B cell (primary cell): Measurements from ENCODE around the gene DAB2IP. TPM values are rescaled to one million over a fixed set of nuclear protein-coding genes. Genes with fewer than 3 reads are reported as not detected.

Experiments used
- ATAC-seq: fragments of 200-7000 bp; cut with Tn5 transposase; one replicate; pipeline ENCODE4 v1.10.0; 2021; ENCODE audit warnings: low read depth, mild to moderate bottlenecking, moderate number of reproducible peaks, moderate library complexity
- CTCF ChIA-PET: fragments of 350-600 bp; sonication (Branson Sonifier 250); formaldehyde crosslinking; loops from one replicate; lab custom pipeline; 2021; ENCODE audit warnings: antibody characterized with exemption, inconsistent platforms; lab: Charles Lee
- POLR2A ChIA-PET: fragments of 350-600 bp; sonication (Branson Sonifier 250); formaldehyde crosslinking; loops from one replicate; lab custom pipeline; 2021; ENCODE audit warnings: antibody characterized with exemption; lab: Charles Lee
- DNase-seq: peaks from one replicate; pipeline ENCODE4 v3.0.0; 2013
- H2AFZ ChIP-seq: 2 replicates; pipeline ENCODE4 v1.6.1; 2012; ENCODE audit warnings: mild to moderate bottlenecking, low read depth, low read length; ENCODE audit not compliant: insufficient read depth, poor library complexity, severe bottlenecking
- H3K27ac ChIP-seq, 2 donors: 1 replicate in 1 of 2; 2 replicates in 1 of 2; pipeline ENCODE4 v1.5.1; 2012 to 2013; ENCODE audit warnings: low read length in 2 of 2, mild to moderate bottlenecking in 2 of 2, moderate library complexity in 1 of 2
- H3K27me3 ChIP-seq, 4 experiments: fragments of 200-600 bp in 1 of 4; sonication (generic) in 1 of 4; replicated peaks in 1 of 4; 1 replicate in 2 of 4; 2 replicates in 2 of 4; pipeline versions ENCODE4 v1.6.1 to v1.7.0; 2013 to 2016; ENCODE audit warnings: low read length in 3 of 4, mild to moderate bottlenecking in 2 of 4, mixed read lengths in 1 of 4, moderate library complexity in 1 of 4; ENCODE audit not compliant: insufficient read depth in 4 of 4, control insufficient read depth in 3 of 4; ENCODE audit errors: control extremely low read depth in 1 of 4
- H3K36me3 ChIP-seq, 2 experiments: replicated peaks in 1 of 2; 1 replicate in 1 of 2; 2 replicates in 1 of 2; pipeline versions ENCODE4 v1.6.1 to v1.7.1; 2013; ENCODE audit warnings: low read length in 1 of 2; ENCODE audit not compliant: insufficient read depth in 2 of 2, control insufficient read depth in 1 of 2; ENCODE audit errors: control extremely low read depth in 1 of 2, extremely low read depth in 1 of 2
- H3K4me1 ChIP-seq, 2 donors: fragments of 200-600 bp in 1 of 2; sonication (generic) in 1 of 2; 1 replicate in 1 of 2; 2 replicates in 1 of 2; pipeline versions ENCODE4 v1.5.1 to v1.6.1; 2013 to 2017; ENCODE audit warnings: low read length in 2 of 2; ENCODE audit not compliant: control insufficient read depth in 2 of 2, insufficient read depth in 2 of 2
- H3K4me2 ChIP-seq: replicated peaks from 2 replicates; pipeline ENCODE3; 2012; ENCODE audit warnings: mild to moderate bottlenecking, low read depth, low read length; ENCODE audit not compliant: poor library complexity, severe bottlenecking
- H3K4me3 ChIP-seq, 5 experiments: fragments of 200-600 bp in 1 of 5; sonication (generic) in 1 of 5; 1 replicate in 3 of 5; 2 replicates in 2 of 5; pipeline versions ENCODE4 v1.5.1 to v1.7.0; 2011 to 2016; ENCODE audit warnings: low read length in 4 of 5, mild to moderate bottlenecking in 4 of 5, low read depth in 2 of 5, control low read depth in 1 of 5, moderate library complexity in 1 of 5; ENCODE audit not compliant: insufficient read depth in 1 of 5; ENCODE audit errors: control extremely low read depth in 1 of 5, extremely low read depth in 1 of 5
- H3K79me2 ChIP-seq: fragments of 200-600 bp; sonication (generic); one replicate; pipeline ENCODE4 v1.6.0; 2016; ENCODE audit warnings: low read length; ENCODE audit not compliant: control insufficient read depth, insufficient read depth
- H3K9ac ChIP-seq: fragments of 200-600 bp; sonication (generic); 2 replicates; pipeline ENCODE4 v1.6.1; 2017; ENCODE audit warnings: mild to moderate bottlenecking, low read length, moderate library complexity
- H3K9me3 ChIP-seq, 3 donors: one replicate each; pipeline versions ENCODE4 v1.6.1 to v1.7.1; 2013; ENCODE audit warnings: low read length in 2 of 3; ENCODE audit not compliant: control insufficient read depth in 2 of 3, insufficient read depth in 1 of 3; ENCODE audit errors: control extremely low read depth in 1 of 3
- H4K20me1 ChIP-seq: 2 replicates; pipeline ENCODE4 v1.6.0; 2012; ENCODE audit warnings: mild to moderate bottlenecking, low read length; ENCODE audit not compliant: insufficient read depth, control insufficient read depth, poor library complexity, severe bottlenecking
- H3K27ac Mint-ChIP-seq: one replicate; pipeline ENCODE4 v1.8.0; 2021; ENCODE audit warnings: mixed read lengths
- H3K27me3 Mint-ChIP-seq: one replicate; pipeline ENCODE4 v1.8.0; 2021; ENCODE audit warnings: mixed read lengths
- H3K4me1 Mint-ChIP-seq: one replicate; pipeline ENCODE4 v1.8.0; 2021; ENCODE audit warnings: mixed read lengths
- H3K4me3 Mint-ChIP-seq: one replicate; pipeline ENCODE4 v1.8.0; 2021; ENCODE audit warnings: mixed read lengths
- H3K9me3 Mint-ChIP-seq: one replicate; pipeline ENCODE4 v1.8.0; 2022; ENCODE audit warnings: mixed read lengths; ENCODE audit not compliant: insufficient read depth
- EZH2 ChIP-seq: IDR thresholded peaks from 2 replicates; pipeline ENCODE4 v1.6.1; 2012; ENCODE audit warnings: borderline replicate concordance, low read depth, mild to moderate bottlenecking, moderate library complexity, low read length; ENCODE audit not compliant: insufficient read depth, poor library complexity, severe bottlenecking
- WGBS: methylation state at CpG from one replicate; pipeline ENCODE4 v1.1.5; 2013; ENCODE audit warnings: missing lambda C conversion rate; ENCODE audit not compliant: insufficient coverage; 5-methylcytosine and 5-hydroxymethylcytosine counted together
- intact Hi-C: fragments of 100-400 bp; cut with micrococcal nuclease; formaldehyde crosslinking; loops from one replicate; pipeline ENCODE4 v1.10.0; 2022
- polyA plus RNA-seq: library from polyadenylated mRNA; depleted of rRNA; stranded (reverse); fragments of >200 nt; gene quantifications from 2 replicates; pipeline ENCODE4 v1.2.3, GENCODE V29; 2012
- total RNA-seq, 2 donors: library from RNA; stranded (reverse); fragments of 120-200 nt in 1 of 2; gene quantifications; 1 replicate in 1 of 2; 2 replicates in 1 of 2; pipeline versions ENCODE4 v1.2.3 to v1.2.4, GENCODE V29; 2013 to 2022
- TF ChIP-seq, protein P1 (sequence below): fragments of 200-600 bp; IDR thresholded peaks from one replicate; pipeline ENCODE4 v1.8.0; 2022; ENCODE audit warnings: antibody characterized with exemption, mild to moderate bottlenecking

The DAB2IP gene
- total and polyA plus RNA-seq, 2 donors (not counting 1 experiment from before 2014, with no cell fraction given) = 1.1 to 3.9 TPM

DNA sequence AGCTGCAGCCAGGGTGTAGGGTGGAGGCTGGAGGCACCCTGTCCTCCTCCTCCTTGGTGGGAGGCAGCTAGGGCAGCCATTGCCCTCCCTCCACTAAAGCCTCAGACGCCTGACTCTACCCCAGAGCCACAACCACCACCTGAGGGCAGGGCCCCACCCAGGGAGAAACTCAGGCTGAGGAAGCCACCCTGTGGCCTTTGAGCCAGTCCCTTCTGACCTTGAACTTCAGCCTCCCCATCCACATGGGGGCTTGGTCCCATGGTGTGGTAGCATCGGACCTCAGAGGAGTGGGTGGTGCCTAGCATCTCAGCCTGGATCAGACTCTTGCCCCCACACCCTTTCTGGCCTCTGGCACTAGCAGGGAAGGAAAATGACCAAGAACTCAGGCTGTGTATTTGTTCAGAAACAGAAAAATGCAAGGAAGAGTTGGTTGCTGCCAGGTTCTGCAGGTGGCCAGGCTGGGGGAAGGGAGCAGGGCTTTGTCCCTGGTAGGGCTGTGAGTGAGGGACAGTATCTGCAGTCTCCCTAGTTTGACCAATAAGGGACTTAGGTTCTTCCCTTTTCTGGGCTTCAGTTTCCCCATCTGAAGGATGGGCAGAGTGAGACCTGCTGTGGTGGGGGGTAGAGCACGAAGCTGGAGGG is 3.2 kb downstream of the DAB2IP start:
- DNase-seq (no peak), ATAC-seq (no peak)
- peaks cover 0 to 64% (median 21%) of the 10 kb centered on the region in 4 experiments for H3K27me3 ChIP-seq
- Mint-ChIP-seq H3K9me3 (no peaks in the 10 kb centered on the region), H3K4me1 (peaks cover 18% of the 10 kb centered on the region), H3K4me3 (no peak overlapping the region), H3K27ac (no peak overlapping the region), H3K27me3 (peaks cover 56% of the 10 kb centered on the region)
- WGBS = 100% methylated on average over 1 of the region's 3 CpGs
- POLR2A ChIA-PET = no interaction called here
- no peaks in the 10 kb centered on the region for H3K36me3 ChIP-seq
- H3K9me3 ChIP-seq = no peaks in the 10 kb centered on the region
- peaks cover 12 to 18% of the 10 kb centered on the region in 2 donors for H3K4me1 ChIP-seq
- no peak overlapping the region for H2AFZ ChIP-seq
- intact Hi-C loops = no loop called here
- CTCF ChIA-PET = no interaction called here
- H3K4me3 ChIP-seq = no peak overlapping the region
- no peaks in the 10 kb centered on the region for H3K79me2 ChIP-seq
- TF ChIP-seq EZH2 = no peak
- TF ChIP-seq, protein P1, sequence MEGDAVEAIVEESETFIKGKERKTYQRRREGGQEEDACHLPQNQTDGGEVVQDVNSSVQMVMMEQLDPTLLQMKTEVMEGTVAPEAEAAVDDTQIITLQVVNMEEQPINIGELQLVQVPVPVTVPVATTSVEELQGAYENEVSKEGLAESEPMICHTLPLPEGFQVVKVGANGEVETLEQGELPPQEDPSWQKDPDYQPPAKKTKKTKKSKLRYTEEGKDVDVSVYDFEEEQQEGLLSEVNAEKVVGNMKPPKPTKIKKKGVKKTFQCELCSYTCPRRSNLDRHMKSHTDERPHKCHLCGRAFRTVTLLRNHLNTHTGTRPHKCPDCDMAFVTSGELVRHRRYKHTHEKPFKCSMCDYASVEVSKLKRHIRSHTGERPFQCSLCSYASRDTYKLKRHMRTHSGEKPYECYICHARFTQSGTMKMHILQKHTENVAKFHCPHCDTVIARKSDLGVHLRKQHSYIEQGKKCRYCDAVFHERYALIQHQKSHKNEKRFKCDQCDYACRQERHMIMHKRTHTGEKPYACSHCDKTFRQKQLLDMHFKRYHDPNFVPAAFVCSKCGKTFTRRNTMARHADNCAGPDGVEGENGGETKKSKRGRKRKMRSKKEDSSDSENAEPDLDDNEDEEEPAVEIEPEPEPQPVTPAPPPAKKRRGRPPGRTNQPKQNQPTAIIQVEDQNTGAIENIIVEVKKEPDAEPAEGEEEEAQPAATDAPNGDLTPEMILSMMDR = no peak
- no peak overlapping the region for H3K4me2 ChIP-seq
- H3K27ac ChIP-seq = no peak overlapping the region
- H3K9ac ChIP-seq = no peak overlapping the region
- no peaks in the 10 kb centered on the region for H4K20me1 ChIP-seq

- Mint-ChIP-seq H3K27me3 (peaks cover 59% of the 10 kb centered on the region), H3K27ac (no peak overlapping the region), H3K4me1 (peaks cover 18% of the 10 kb centered on the region), H3K4me3 (no peak overlapping the region), H3K9me3 (no peaks in the 10 kb centered on the region)
- H2AFZ ChIP-seq = no peak overlapping the region
- no peaks in the 10 kb centered on the region for H3K36me3 ChIP-seq
- H3K4me3 ChIP-seq = no peak overlapping the region
- no peak overlapping the region for H3K4me2 ChIP-seq
- intact Hi-C loops = no loop called here
- WGBS = no CpG with 5 or more reads among the region's 3 CpGs
- no peaks in the 10 kb centered on the region for H3K79me2 ChIP-seq
- ChIA-PET POLR2A (no interaction called here), CTCF (no interaction called here)
- peaks cover 0 to 60% (median 19%) of the 10 kb centered on the region in 4 experiments for H3K27me3 ChIP-seq
- ATAC-seq = no peak
- H3K27ac ChIP-seq = no peak overlapping the region
- TF ChIP-seq, protein P1 = no peak
- no peak for TF ChIP-seq EZH2
- H3K9me3 ChIP-seq = no peaks in the 10 kb centered on the region
- no peak overlapping the region for H3K9ac ChIP-seq
- no peak for DNase-seq
- no peaks in the 10 kb centered on the region for H4K20me1 ChIP-seq
- peaks cover 12 to 18% of the 10 kb centered on the region in 2 donors for H3K4me1 ChIP-seq
These were observed 3.9 kb downstream of the DAB2IP start for GRCh38 chr9:121655231-121655755.
